HepG2 (cell line): ENCODE measurements around the gene NUP93.

Experiments used
- ATF2 ChIP-seq: sonication (generic); formaldehyde crosslinking; IDR thresholded peaks from 2 replicates; pipeline ENCODE4 v1.4.0; 2020; ENCODE audit warnings: missing genetic modification reagents
- NR2F6 ChIP-seq, 2 experiments: IDR thresholded peaks; 2 replicates each; pipeline ENCODE4 v1.6.1; 2016; ENCODE audit warnings: antibody characterized with exemption in 1 of 2, mild to moderate bottlenecking in 1 of 2
- POLR2AphosphoS5 ChIP-seq: IDR thresholded peaks from 2 replicates; pipeline ENCODE4 v1.6.1; 2012; ENCODE audit warnings: low read depth, low read length
- ZFP37 ChIP-seq: sonication (generic); formaldehyde crosslinking; IDR thresholded peaks from 2 replicates; pipeline ENCODE4 v1.4.0; 2020; ENCODE audit warnings: missing genetic modification reagents, borderline replicate concordance
- ZNF234 ChIP-seq: sonication (generic); formaldehyde crosslinking; conservative IDR thresholded peaks from 2 replicates; pipeline ENCODE4 v1.5.1; 2020; ENCODE audit warnings: mild to moderate bottlenecking, missing genetic modification reagents
- TF ChIP-seq, protein P1 (sequence below): IDR thresholded peaks from 2 replicates; pipeline ENCODE4 v1.6.1; 2012; ENCODE audit warnings: inconsistent platforms
- TF ChIP-seq, protein P2 (sequence below): IDR thresholded peaks from 2 replicates; pipeline ENCODE4 v1.6.1; 2016
- TF ChIP-seq, protein P3 (sequence below): IDR thresholded peaks from 2 replicates; pipeline ENCODE4 v1.4.0; 2020; ENCODE audit warnings: mild to moderate bottlenecking, missing genetic modification reagents

DNA sequence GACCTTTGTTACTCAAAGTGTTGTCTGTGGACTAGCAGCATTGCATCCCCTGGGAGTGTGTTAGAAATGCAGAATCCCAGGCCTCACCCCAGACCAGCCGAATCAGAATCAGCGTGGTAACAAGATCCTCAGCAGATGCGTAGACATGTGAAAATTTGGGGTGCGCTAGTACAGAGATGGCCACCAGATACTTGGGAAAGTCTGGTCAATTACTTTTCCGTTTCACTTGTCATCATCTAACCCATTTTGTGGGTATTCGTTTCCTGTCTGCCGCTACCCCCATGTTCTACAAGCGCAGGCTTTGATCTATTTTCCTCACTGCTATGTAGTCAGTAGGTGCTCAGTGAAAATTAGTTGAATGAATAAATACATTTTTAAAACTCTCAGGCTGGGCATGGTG lies 168.9 kb downstream of the NUP93 start:
- TF ChIP-seq NR2F6 (IDR thresholded peaks at IDR 0.05) (no peak), NR2F6 (CRISPR knock-in tag; IDR thresholded peaks at IDR 0.05) (no peak), ATF2 (CRISPR knock-in tag) (no peak), POLR2AphosphoS5 (no peak), ZNF234 (no peak), ZFP37 (no peak)
- TF ChIP-seq, protein P1, sequence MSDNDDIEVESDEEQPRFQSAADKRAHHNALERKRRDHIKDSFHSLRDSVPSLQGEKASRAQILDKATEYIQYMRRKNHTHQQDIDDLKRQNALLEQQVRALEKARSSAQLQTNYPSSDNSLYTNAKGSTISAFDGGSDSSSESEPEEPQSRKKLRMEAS, result no peak
- TF ChIP-seq, protein P2, sequence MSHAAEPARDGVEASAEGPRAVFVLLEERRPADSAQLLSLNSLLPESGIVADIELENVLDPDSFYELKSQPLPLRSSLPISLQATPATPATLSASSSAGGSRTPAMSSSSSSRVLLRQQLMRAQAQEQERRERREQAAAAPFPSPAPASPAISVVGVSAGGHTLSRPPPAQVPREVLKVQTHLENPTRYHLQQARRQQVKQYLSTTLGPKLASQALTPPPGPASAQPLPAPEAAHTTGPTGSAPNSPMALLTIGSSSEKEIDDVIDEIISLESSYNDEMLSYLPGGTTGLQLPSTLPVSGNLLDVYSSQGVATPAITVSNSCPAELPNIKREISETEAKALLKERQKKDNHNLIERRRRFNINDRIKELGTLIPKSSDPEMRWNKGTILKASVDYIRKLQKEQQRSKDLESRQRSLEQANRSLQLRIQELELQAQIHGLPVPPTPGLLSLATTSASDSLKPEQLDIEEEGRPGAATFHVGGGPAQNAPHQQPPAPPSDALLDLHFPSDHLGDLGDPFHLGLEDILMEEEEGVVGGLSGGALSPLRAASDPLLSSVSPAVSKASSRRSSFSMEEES, result no peak
- TF ChIP-seq, protein P3, sequence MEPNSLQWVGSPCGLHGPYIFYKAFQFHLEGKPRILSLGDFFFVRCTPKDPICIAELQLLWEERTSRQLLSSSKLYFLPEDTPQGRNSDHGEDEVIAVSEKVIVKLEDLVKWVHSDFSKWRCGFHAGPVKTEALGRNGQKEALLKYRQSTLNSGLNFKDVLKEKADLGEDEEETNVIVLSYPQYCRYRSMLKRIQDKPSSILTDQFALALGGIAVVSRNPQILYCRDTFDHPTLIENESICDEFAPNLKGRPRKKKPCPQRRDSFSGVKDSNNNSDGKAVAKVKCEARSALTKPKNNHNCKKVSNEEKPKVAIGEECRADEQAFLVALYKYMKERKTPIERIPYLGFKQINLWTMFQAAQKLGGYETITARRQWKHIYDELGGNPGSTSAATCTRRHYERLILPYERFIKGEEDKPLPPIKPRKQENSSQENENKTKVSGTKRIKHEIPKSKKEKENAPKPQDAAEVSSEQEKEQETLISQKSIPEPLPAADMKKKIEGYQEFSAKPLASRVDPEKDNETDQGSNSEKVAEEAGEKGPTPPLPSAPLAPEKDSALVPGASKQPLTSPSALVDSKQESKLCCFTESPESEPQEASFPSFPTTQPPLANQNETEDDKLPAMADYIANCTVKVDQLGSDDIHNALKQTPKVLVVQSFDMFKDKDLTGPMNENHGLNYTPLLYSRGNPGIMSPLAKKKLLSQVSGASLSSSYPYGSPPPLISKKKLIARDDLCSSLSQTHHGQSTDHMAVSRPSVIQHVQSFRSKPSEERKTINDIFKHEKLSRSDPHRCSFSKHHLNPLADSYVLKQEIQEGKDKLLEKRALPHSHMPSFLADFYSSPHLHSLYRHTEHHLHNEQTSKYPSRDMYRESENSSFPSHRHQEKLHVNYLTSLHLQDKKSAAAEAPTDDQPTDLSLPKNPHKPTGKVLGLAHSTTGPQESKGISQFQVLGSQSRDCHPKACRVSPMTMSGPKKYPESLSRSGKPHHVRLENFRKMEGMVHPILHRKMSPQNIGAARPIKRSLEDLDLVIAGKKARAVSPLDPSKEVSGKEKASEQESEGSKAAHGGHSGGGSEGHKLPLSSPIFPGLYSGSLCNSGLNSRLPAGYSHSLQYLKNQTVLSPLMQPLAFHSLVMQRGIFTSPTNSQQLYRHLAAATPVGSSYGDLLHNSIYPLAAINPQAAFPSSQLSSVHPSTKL, result no peak
